HG02678 (cell line): Measurements from ENCODE around the gene UNC13D.
"Not testable (repeated sequence)": the region's sequence is repeated elsewhere in the genome, so short reads cannot be mapped to it uniquely, and the experiment has no call there.

ENCODE experiments used
- ATAC-seq: cut with Tn5 transposase; IDR thresholded peaks from one replicate; pipeline ENCODE4 v1.9.1; 2021; ENCODE audit warnings: mild to moderate bottlenecking, moderate library complexity; ENCODE audit not compliant: unreplicated experiment

The UNC13D gene

GRCh38 chr17:75853433-75853832 lies 9.2 kb upstream of the UNC13D start:
- ATAC-seq: no peak

GRCh38 chr17:75851693-75851991 lies 7.4 kb upstream of the UNC13D start:
- ATAC-seq: not testable (repeated sequence)

GRCh38 chr17:75850928-75851692 lies 6.9 kb upstream of the UNC13D start:
- no peak for ATAC-seq

GRCh38 chr17:75849724-75850123 lies 5.5 kb upstream of the UNC13D start:
- no peak for ATAC-seq

- no peak for ATAC-seq
Measured at GRCh38 chr17:75849279-75849646, 5.1 kb upstream of the UNC13D start.

- ATAC-seq: no peak
Measured at GRCh38 chr17:75848523-75849278, 4.5 kb upstream of the UNC13D start.

GRCh38 chr17:75847614-75848522 lies 3.7 kb upstream of the UNC13D start:
- ATAC-seq: no peak

- no peak for ATAC-seq
Measured at GRCh38 chr17:75846692-75847613, 2.7 kb upstream of the UNC13D start.

- no peak for ATAC-seq
Measured at GRCh38 chr17:75845933-75846691, 1.9 kb upstream of the UNC13D start.

- peak; percentile 77 for ATAC-seq
Measured at GRCh38 chr17:75845058-75845711, 981 bp upstream of the UNC13D start.

GRCh38 chr17:75844530-75845057 lies 390 bp upstream of the UNC13D start:
- no peak for ATAC-seq

GRCh38 chr17:75842963-75843576 lies 1.1 kb downstream of the UNC13D start:
- ATAC-seq: no peak

GRCh38 chr17:75842411-75842810 lies 1.8 kb downstream of the UNC13D start:
- ATAC-seq: no peak

GRCh38 chr17:75840799-75841164 lies 3.4 kb downstream of the UNC13D start:
- ATAC-seq: no peak

GRCh38 chr17:75839942-75840798 lies 4.0 kb downstream of the UNC13D start:
- ATAC-seq: no peak

- no peak for ATAC-seq
Measured at GRCh38 chr17:75838410-75838809, 5.8 kb downstream of the UNC13D start.

- ATAC-seq: no peak
Measured at GRCh38 chr17:75837899-75838298, 6.3 kb downstream of the UNC13D start.

- ATAC-seq: no peak
Measured at GRCh38 chr17:75836605-75837004, 7.6 kb downstream of the UNC13D start.
